Mesenchymal stem cell (in vitro differentiated cells and primary cell): ENCODE results near the gene KSR1.
"Not testable (repeated sequence)": the region's sequence is repeated elsewhere in the genome, so short reads cannot be mapped to it uniquely, and the experiment has no call there.

Source experiments
- DNase-seq: peaks from one replicate; pipeline ENCODE4 v3.0.0-alpha.2; 2013
- H2AFZ ChIP-seq: one replicate; pipeline ENCODE4 v1.6.1; 2013; ENCODE audit warnings: low read depth, mild to moderate bottlenecking, control low read depth, inconsistent platforms, low read length, moderate library complexity
- H2AK5ac ChIP-seq: 2 replicates; pipeline ENCODE4 v1.6.1; 2013; ENCODE audit warnings: low read length, moderate library complexity, mild to moderate bottlenecking, inconsistent platforms; ENCODE audit not compliant: severe bottlenecking
- H2BK120ac ChIP-seq: one replicate; pipeline ENCODE4 v1.6.1; 2013; ENCODE audit warnings: low read depth, mild to moderate bottlenecking, inconsistent platforms, low read length, moderate library complexity
- H2BK12ac ChIP-seq, 2 experiments: one replicate each; pipeline ENCODE4 v1.6.1; 2013; ENCODE audit warnings: inconsistent platforms in 2 of 2, low read length in 2 of 2, mild to moderate bottlenecking in 2 of 2, moderate library complexity in 2 of 2, control low read depth in 1 of 2
- H2BK15ac ChIP-seq: one replicate; pipeline ENCODE4 v1.6.1; 2013; ENCODE audit warnings: mild to moderate bottlenecking, low read depth, inconsistent platforms; ENCODE audit not compliant: poor library complexity, severe bottlenecking
- H2BK5ac ChIP-seq: 2 replicates; pipeline ENCODE4 v1.6.1; 2013; ENCODE audit warnings: low read depth, mild to moderate bottlenecking, low read length, control low read depth, inconsistent platforms; ENCODE audit not compliant: poor library complexity, severe bottlenecking
- H3K14ac ChIP-seq, 2 experiments: one replicate each; pipeline ENCODE4 v1.6.1; 2013; ENCODE audit warnings: inconsistent platforms in 2 of 2, low read length in 2 of 2, control low read depth in 1 of 2, mild to moderate bottlenecking in 1 of 2, moderate library complexity in 1 of 2
- H3K18ac ChIP-seq, 2 experiments: one replicate each; pipeline ENCODE4 v1.6.1; 2013; ENCODE audit warnings: inconsistent platforms in 2 of 2, low read length in 2 of 2, control low read depth in 1 of 2, low read depth in 1 of 2, mild to moderate bottlenecking in 1 of 2
- H3K23ac ChIP-seq, 2 experiments: one replicate each; pipeline ENCODE4 v1.6.1; 2013; ENCODE audit warnings: inconsistent platforms in 2 of 2, low read length in 2 of 2, mild to moderate bottlenecking in 2 of 2, moderate library complexity in 2 of 2, control low read depth in 1 of 2
- H3K27ac ChIP-seq: 2 replicates; pipeline ENCODE4 v1.5.1; 2013; ENCODE audit warnings: mild to moderate bottlenecking, moderate library complexity, low read length, control low read depth, inconsistent platforms; ENCODE audit not compliant: poor library complexity, severe bottlenecking
- H3K27me3 ChIP-seq, 2 experiments: 2 replicates each; pipeline versions ENCODE4 v1.6.1 to v1.7.0; 2013; ENCODE audit warnings: low read length in 2 of 2, mild to moderate bottlenecking in 2 of 2, moderate library complexity in 2 of 2, control low read depth in 1 of 2, inconsistent platforms in 1 of 2; ENCODE audit not compliant: control insufficient read depth in 1 of 2, insufficient read depth in 1 of 2
- H3K36me3 ChIP-seq, 2 experiments: 2 replicates each; pipeline versions ENCODE4 v1.6.1 to v1.7.0; 2013; ENCODE audit warnings: low read length in 2 of 2, control low read depth in 1 of 2, inconsistent platforms in 1 of 2, low read depth in 1 of 2, mild to moderate bottlenecking in 1 of 2; ENCODE audit not compliant: insufficient read depth in 2 of 2, control insufficient read depth in 1 of 2
- H3K4ac ChIP-seq, 2 experiments: one replicate each; pipeline ENCODE4 v1.6.1; 2013; ENCODE audit warnings: inconsistent platforms in 2 of 2, low read length in 2 of 2, mild to moderate bottlenecking in 2 of 2, moderate library complexity in 2 of 2, control low read depth in 1 of 2, low read depth in 1 of 2
- H3K4me1 ChIP-seq: 2 replicates; pipeline ENCODE4 v1.6.1; 2013; ENCODE audit warnings: low read depth, low read length, control low read depth; ENCODE audit not compliant: control insufficient read depth, insufficient read depth
- H3K4me2 ChIP-seq: 2 replicates; pipeline ENCODE4 v1.6.1; 2013; ENCODE audit warnings: low read length, mild to moderate bottlenecking, inconsistent platforms; ENCODE audit not compliant: poor library complexity, severe bottlenecking
- H3K4me3 ChIP-seq, 2 experiments: 2 replicates each; pipeline versions ENCODE4 v1.5.1 to v1.7.0; 2013; ENCODE audit warnings: low read length in 2 of 2, mild to moderate bottlenecking in 2 of 2, control low read depth in 1 of 2, low read depth in 1 of 2; ENCODE audit not compliant: insufficient read depth in 1 of 2
- H3K79me1 ChIP-seq: replicated peaks from 2 replicates; pipeline ENCODE4 v1.6.1; 2013; ENCODE audit warnings: mild to moderate bottlenecking, control low read depth, low read length, inconsistent platforms; ENCODE audit not compliant: poor library complexity, severe bottlenecking
- H3K9ac ChIP-seq: 2 replicates; pipeline ENCODE4 v1.7.0; 2013; ENCODE audit warnings: mild to moderate bottlenecking, low read length, moderate library complexity
- H3K9me3 ChIP-seq: 2 replicates; pipeline ENCODE4 v1.7.0; 2013; ENCODE audit warnings: mild to moderate bottlenecking, low read length; ENCODE audit not compliant: control insufficient read depth
- H4K8ac ChIP-seq: one replicate; pipeline ENCODE4 v1.6.1; 2013; ENCODE audit warnings: inconsistent platforms, mild to moderate bottlenecking, low read length, moderate library complexity
- H4K91ac ChIP-seq: one replicate; pipeline ENCODE4 v1.6.1; 2013; ENCODE audit warnings: mild to moderate bottlenecking, low read length, inconsistent platforms
- WGBS: methylation state at CpG from one replicate; pipeline ENCODE4 v1.1.7; 2013; ENCODE audit warnings: mixed read lengths; 5-methylcytosine and 5-hydroxymethylcytosine counted together

The KSR1 gene

GRCh38 chr17:27425571-27425970 lies 30.7 kb upstream of the KSR1 start:
- H2AK5ac ChIP-seq, H2BK12ac ChIP-seq, H3K27ac ChIP-seq, H2BK5ac ChIP-seq, H3K23ac ChIP-seq, H3K9me3 ChIP-seq, H4K91ac ChIP-seq, H4K8ac ChIP-seq, H3K27me3 ChIP-seq, H3K79me1 ChIP-seq, H3K4me2 ChIP-seq, H3K36me3 ChIP-seq, H3K4me3 ChIP-seq, H2BK120ac ChIP-seq, H3K18ac ChIP-seq, H2AFZ ChIP-seq, H3K14ac ChIP-seq, H2BK15ac ChIP-seq, DNase-seq, H3K4ac ChIP-seq, H3K9ac ChIP-seq, H3K4me1 ChIP-seq: not testable (repeated sequence)
- 86% methylated on average over 6 of the region's 6 CpGs for WGBS

- WGBS: 94% methylated on average over 3 of the region's 3 CpGs
- H3K4me2 ChIP-seq: no peak overlapping the region
- no peak overlapping the region for H2BK15ac ChIP-seq
- H3K9me3 ChIP-seq: no peaks in the 10 kb centered on the region
- peaks cover under 1% of the 10 kb centered on the region for H3K4me1 ChIP-seq
- no peak overlapping the region for H3K9ac ChIP-seq
- peak overlapping the region in 1 of 2 experiments; percentile 89 for H3K23ac ChIP-seq
- H3K18ac ChIP-seq: no peak overlapping the region
- no peak overlapping the region for H4K8ac ChIP-seq
- no peak overlapping the region for H2BK12ac ChIP-seq
- H3K27me3 ChIP-seq: peaks cover 0 to 9% of the 10 kb centered on the region in 2 experiments
- H3K27ac ChIP-seq: no peak overlapping the region
- no peaks in the 10 kb centered on the region for H3K36me3 ChIP-seq
- H2AK5ac ChIP-seq: no peak overlapping the region
- no peak overlapping the region for H2BK5ac ChIP-seq
- H3K4ac ChIP-seq: no peak overlapping the region
- H2AFZ ChIP-seq: no peak overlapping the region
- H3K14ac ChIP-seq: no peak overlapping the region
- no peak overlapping the region for H3K4me3 ChIP-seq
- H2BK120ac ChIP-seq: no peak overlapping the region
- no peak overlapping the region for H4K91ac ChIP-seq
- H3K79me1 ChIP-seq: no peaks in the 10 kb centered on the region
- no peak for DNase-seq
These were observed 30.3 kb upstream of the KSR1 start for GRCh38 chr17:27425991-27426390.

- not testable (repeated sequence) for H3K36me3 ChIP-seq, H3K79me1 ChIP-seq, H3K4ac ChIP-seq, H2BK120ac ChIP-seq, H3K4me1 ChIP-seq, H3K23ac ChIP-seq, DNase-seq, H4K91ac ChIP-seq, H4K8ac ChIP-seq, H3K14ac ChIP-seq, H3K4me3 ChIP-seq, H2BK5ac ChIP-seq, H2AFZ ChIP-seq, H2BK12ac ChIP-seq, H3K4me2 ChIP-seq, H3K27ac ChIP-seq, H3K9me3 ChIP-seq, H2AK5ac ChIP-seq, H3K27me3 ChIP-seq, H3K18ac ChIP-seq, H3K9ac ChIP-seq
- peak overlapping the region; percentile 1 for H2BK15ac ChIP-seq
- WGBS: 90% methylated on average over 2 of the region's 3 CpGs
These were observed 29.8 kb upstream of the KSR1 start for GRCh38 chr17:27426471-27426870.

GRCh38 chr17:27427166-27427862 lies 28.9 kb upstream of the KSR1 start:
- not testable (repeated sequence) for H3K27ac ChIP-seq, H3K23ac ChIP-seq, H3K27me3 ChIP-seq, H2BK15ac ChIP-seq, H2BK12ac ChIP-seq, H2BK120ac ChIP-seq, H3K36me3 ChIP-seq, H2AFZ ChIP-seq, H4K91ac ChIP-seq, H3K4me1 ChIP-seq, H4K8ac ChIP-seq, H3K9me3 ChIP-seq, H3K4me3 ChIP-seq, H3K79me1 ChIP-seq, DNase-seq, H2AK5ac ChIP-seq, H3K9ac ChIP-seq, H3K4me2 ChIP-seq, H3K18ac ChIP-seq, H3K14ac ChIP-seq, H2BK5ac ChIP-seq, H3K4ac ChIP-seq
- no CpG with 5 or more reads among the region's 5 CpGs for WGBS
